HG02610 (cell line): ENCODE measurements around the gene CLCNKA.
"Not testable (repeated sequence)": the region's sequence is repeated elsewhere in the genome, so short reads cannot be mapped to it uniquely, and the experiment has no call there.

Source experiments
- ATAC-seq: cut with Tn5 transposase; IDR thresholded peaks from one replicate; pipeline ENCODE4 v1.9.1; 2021; ENCODE audit warnings: mild to moderate bottlenecking, moderate library complexity; ENCODE audit not compliant: unreplicated experiment

Gene CLCNKA

GRCh38 chr1:16021681-16022080 lies at the start of gene CLCNKA:
Gene CLCNKA (plus strand): TSS chr1:16022036. CDS start chr1:16022620, 584 bp downstream.
- ATAC-seq = no peak

- ATAC-seq = no peak
Observed at GRCh38 chr1:15972409-15972808, 49.4 kb upstream of the CLCNKA start.

GRCh38 chr1:15973772-15974171 lies 48.1 kb upstream of the CLCNKA start:
- ATAC-seq = no peak

GRCh38 chr1:15974855-15975254 lies 47.0 kb upstream of the CLCNKA start:
- peak; percentile 61 for ATAC-seq

- ATAC-seq = peak; percentile 34
Observed at GRCh38 chr1:15975358-15975804, 46.5 kb upstream of the CLCNKA start.

- ATAC-seq = peak; percentile 51
Observed at GRCh38 chr1:15975805-15976680, 45.8 kb upstream of the CLCNKA start, which contains the start of gene ZBTB17. Gene ZBTB17 (minus strand): TSS chr1:15976101. CDS start chr1:15948495, 27,606 bp downstream.

GRCh38 chr1:15977947-15978346 lies 43.9 kb upstream of the CLCNKA start:
- ATAC-seq = not testable (repeated sequence)

GRCh38 chr1:15981679-15982078 lies 40.2 kb upstream of the CLCNKA start:
- ATAC-seq = no peak

GRCh38 chr1:15983275-15983674 lies 38.6 kb upstream of the CLCNKA start:
- no peak for ATAC-seq

- ATAC-seq = no peak
Observed at GRCh38 chr1:15985611-15986297, 36.1 kb upstream of the CLCNKA start.

- no peak for ATAC-seq
Observed at GRCh38 chr1:15988856-15989736, 32.7 kb upstream of the CLCNKA start.

- ATAC-seq = no peak
Observed at GRCh38 chr1:15989776-15990175, 32.1 kb upstream of the CLCNKA start.

- ATAC-seq = no peak
Observed at GRCh38 chr1:15991427-15992186, 30.2 kb upstream of the CLCNKA start.

- no peak for ATAC-seq
Observed at GRCh38 chr1:15992187-15992553, 29.7 kb upstream of the CLCNKA start.

GRCh38 chr1:15992582-15993500 lies 29.0 kb upstream of the CLCNKA start:
- no peak for ATAC-seq

- ATAC-seq = no peak
Observed at GRCh38 chr1:15993666-15994065, 28.2 kb upstream of the CLCNKA start.

- no peak for ATAC-seq
Observed at GRCh38 chr1:15994081-15994480, 27.8 kb upstream of the CLCNKA start.

- ATAC-seq = no peak
Observed at GRCh38 chr1:15994590-15995351, 27.1 kb upstream of the CLCNKA start.
